ENCODE data around the gene PTPRM.

The PTPRM gene

DNA sequence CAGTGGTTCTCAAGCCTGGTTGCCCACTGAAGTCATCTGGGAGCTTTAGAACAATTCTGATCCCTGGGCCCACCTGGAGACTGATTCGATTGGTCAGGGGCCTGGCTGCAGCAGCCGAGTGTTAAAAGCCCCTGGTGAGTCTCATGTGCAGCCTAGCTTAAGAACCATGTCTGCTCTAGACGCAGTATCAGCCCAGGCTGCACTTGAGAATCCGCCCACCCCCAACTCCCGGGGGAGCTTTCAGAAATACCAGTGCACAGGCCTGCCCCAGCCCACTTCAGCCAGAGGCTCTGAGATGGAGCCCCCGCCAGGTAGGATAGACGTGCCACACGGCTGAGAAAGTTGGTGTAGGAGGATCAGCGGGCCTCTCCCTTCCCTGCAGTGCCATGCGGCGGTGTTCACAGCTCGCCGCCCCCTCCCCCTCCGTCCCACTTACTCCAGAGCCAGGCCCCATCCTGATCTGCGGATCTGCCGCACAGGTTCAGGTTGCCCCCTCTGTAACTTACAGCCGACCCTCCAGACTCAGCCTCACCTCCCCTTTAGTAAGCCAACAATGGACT is 833.2 kb downstream of the PTPRM start:
- Histone ChIP-seq H3K36me3 (ENCODE audit: insufficient read depth, low read length) (no peaks in the 10 kb centered on the region), H3K9ac (ENCODE audit: low read depth, low read length) (no peak overlapping the region), H3K4me1 (ENCODE audit: insufficient read depth, low read length) (peaks cover 7% of the 10 kb centered on the region), H3K9me3 (ENCODE audit: control insufficient read depth, insufficient read depth, low read length) (no peaks in the 10 kb centered on the region; the same call in 1 of the 2 replicates)

DNA sequence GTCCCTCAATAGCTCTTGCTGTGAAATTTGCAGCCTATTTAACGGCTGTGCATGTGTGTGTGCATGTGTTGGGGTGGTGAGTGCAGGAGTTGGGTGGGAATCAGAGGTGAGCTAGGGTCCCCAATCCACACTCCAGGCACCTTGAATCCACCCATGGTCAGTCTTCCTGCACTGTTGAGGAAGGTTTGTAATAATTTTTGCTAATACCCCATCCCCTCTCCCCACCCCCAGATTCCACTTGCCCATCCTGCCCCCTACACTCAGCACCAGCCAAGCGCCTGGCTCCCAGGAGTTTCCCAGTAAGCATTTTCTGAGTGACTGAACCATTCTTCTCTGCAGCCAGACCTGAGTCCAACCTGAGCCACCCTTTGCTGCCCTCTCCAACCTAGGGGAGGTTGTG is 833.7 kb downstream of the PTPRM start:
- peaks cover 7% of the 10 kb centered on the region for H3K4me1 ChIP-seq (ENCODE audit: insufficient read depth, low read length)
- no peaks in the 10 kb centered on the region for H3K36me3 ChIP-seq (ENCODE audit: insufficient read depth, low read length)
- no peaks in the 10 kb centered on the region; the same call in 1 of the 2 replicates for H3K9me3 ChIP-seq (ENCODE audit: control insufficient read depth, insufficient read depth, low read length)
- H3K9ac ChIP-seq (ENCODE audit: low read depth, low read length) = no peak overlapping the region

DNA sequence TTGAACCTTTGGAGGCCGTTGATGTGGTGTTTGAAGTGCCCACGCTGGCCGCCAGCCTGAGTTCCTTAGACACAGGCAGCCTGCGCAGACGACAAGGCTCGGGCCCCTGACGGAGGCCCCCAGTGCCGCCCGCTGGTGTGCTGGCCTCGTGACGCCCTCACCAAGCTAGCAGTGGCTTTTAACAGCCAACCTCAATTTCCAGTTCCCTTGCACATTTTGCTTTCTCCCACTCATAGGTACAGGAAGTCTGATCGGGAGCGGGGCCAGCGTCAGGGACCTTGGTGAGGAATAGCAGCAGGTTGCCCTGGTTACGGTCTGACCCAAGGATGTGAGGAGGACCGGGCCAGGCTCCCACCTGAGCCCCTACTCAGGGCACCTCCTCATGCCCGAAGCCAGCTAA is 834.5 kb downstream of the PTPRM start:
- Histone ChIP-seq H3K4me1 (ENCODE audit: insufficient read depth, low read length) (peaks cover 7% of the 10 kb centered on the region), H3K9me3 (ENCODE audit: control insufficient read depth, insufficient read depth, low read length) (no peaks in the 10 kb centered on the region; the same call in 1 of the 2 replicates), H3K36me3 (ENCODE audit: insufficient read depth, low read length) (no peaks in the 10 kb centered on the region), H3K9ac (ENCODE audit: low read depth, low read length) (no peak overlapping the region)

DNA sequence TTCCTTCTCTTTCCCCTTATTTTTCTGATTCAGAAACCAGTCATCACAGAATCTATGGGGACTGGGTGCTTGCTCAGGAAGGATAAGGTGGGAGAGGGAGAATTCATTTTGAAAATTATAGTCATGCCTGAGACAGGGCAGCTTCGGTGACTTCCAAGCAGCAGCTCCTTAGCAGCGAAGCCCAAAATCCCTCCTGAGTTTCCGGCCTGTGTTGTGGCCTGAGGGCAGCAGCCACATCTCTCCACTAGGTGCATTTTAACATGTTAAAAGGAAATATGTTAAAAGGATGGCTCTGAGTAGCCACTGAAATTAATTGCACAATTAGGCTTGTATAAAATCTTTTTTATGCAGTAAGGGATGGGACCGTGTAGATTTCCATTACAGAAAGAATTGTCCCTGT is 835.1 kb downstream of the PTPRM start:
- no peak overlapping the region for H3K9ac ChIP-seq (ENCODE audit: low read depth, low read length)
- no peaks in the 10 kb centered on the region for H3K36me3 ChIP-seq (ENCODE audit: insufficient read depth, low read length)
- H3K9me3 ChIP-seq (ENCODE audit: control insufficient read depth, insufficient read depth, low read length) = no peaks in the 10 kb centered on the region; the same call in 1 of the 2 replicates

DNA sequence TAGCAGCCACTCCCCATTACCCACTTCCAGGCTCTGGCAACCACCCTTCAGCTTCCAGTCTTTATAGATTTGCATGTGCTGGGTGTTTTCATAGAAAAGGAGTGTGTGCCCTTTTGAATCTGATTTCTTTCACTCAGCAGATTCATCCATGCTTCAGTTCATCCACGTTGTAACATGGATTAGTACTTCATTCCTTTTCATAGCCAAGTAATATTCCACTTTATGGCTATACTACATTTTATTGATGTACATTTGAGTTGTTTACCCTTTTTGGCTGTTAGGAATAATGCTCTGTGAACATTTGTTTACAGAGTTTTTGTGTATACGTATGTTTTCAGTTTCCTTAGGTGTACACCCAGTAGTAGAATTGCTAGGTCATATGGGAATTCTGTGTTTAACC is 836.6 kb downstream of the PTPRM start:
- Histone ChIP-seq H3K9me3 (ENCODE audit: control insufficient read depth, insufficient read depth, low read length) (no peaks in the 10 kb centered on the region; the same call in 1 of the 2 replicates), H3K9ac (ENCODE audit: low read depth, low read length) (no peak overlapping the region)

More for the DNA sequence above, 835.1 kb downstream of the PTPRM start:
- peaks cover 7% of the 10 kb centered on the region for H3K4me1 ChIP-seq (ENCODE audit: insufficient read depth, low read length)

DNA sequence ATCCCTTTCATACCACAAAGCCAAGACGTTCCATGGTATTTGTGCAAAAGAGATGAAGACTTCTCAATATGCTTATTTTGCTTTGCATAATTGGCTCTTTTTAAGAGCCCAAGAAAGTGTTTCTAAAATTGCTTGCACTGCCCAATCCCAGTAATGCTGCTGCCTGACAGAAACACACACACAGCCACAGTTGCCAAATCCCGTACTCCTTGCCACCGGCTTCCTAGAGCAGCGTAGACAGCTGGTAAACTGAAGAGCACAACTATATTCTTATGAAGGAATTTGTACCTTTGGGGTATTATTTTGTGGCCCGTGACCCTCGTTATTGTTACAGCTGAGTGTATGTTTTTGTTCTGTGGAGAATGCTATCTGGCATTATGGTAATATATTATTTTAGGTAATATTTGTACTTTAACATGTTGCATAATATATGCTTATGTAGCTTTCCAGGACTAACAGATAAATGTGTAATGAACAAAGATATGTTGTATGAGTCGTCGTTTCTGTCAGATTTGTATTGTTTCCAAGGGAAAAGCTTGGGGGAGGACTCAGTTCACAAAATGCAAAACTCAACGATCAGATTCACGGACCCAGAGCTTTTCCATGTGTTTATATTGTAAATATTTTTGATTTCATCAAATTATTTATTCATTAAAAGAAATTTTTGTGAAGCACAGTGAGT is 839.2 kb downstream of the PTPRM start:
- Histone ChIP-seq H3K36me3 (ENCODE audit: insufficient read depth, low read length) (no peaks in the 10 kb centered on the region), H3K9me3 (ENCODE audit: control insufficient read depth, insufficient read depth, low read length) (peaks cover 5% of the 10 kb centered on the region), H3K4me1 (ENCODE audit: insufficient read depth, low read length) (peaks cover 7% of the 10 kb centered on the region), H3K9ac (ENCODE audit: low read depth, low read length) (no peak overlapping the region)

More for the DNA sequence above, 836.6 kb downstream of the PTPRM start:
- Histone ChIP-seq H3K36me3 (ENCODE audit: insufficient read depth, low read length) (no peaks in the 10 kb centered on the region), H3K4me1 (ENCODE audit: insufficient read depth, low read length) (peaks cover 7% of the 10 kb centered on the region)

DNA sequence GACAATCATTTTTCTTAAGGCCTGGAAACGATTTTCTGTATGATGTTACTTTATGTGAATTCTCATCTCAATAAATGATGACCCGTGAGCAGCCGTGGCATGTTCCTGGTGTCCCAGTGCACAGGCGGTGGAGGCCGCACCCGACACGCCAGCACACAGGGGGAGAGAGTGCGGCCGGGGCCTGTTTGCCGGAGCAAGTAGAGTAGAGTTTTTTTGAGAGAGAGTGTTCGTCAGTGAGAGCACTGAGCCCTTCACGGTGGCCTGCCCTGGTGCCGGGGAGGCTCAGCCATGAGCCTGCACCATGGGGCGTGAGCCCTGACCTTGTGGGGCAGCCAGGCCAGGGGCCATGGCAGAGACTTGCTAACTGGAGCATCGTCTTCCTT is 839.7 kb downstream of the PTPRM start:
- Histone ChIP-seq H3K9me3 (ENCODE audit: control insufficient read depth, insufficient read depth, low read length) (peaks cover 5% of the 10 kb centered on the region), H3K4me1 (ENCODE audit: insufficient read depth, low read length) (peaks cover 6% of the 10 kb centered on the region), H3K36me3 (ENCODE audit: insufficient read depth, low read length) (no peaks in the 10 kb centered on the region), H3K9ac (ENCODE audit: low read depth, low read length) (no peak overlapping the region)

DNA sequence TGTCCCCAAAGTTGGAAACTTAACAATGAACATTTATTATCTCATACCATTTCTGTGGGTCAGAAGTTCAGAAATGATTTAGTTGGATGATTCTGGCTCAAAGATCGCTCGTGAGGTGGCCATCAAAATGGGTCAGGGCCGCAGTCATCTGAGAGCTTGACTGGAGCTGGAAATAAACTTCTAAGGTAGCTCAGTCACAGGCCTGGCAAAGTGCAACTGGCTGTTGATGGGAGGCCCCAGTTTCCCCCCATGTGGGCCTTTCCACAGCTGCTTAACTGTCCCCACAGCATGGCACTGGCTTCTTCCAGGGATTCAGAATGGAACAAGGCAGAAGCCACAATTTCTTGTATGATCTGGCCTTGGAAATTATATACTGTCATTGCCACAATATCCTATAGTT is 842.0 kb downstream of the PTPRM start:
- Histone ChIP-seq H3K4me1 (ENCODE audit: insufficient read depth, low read length) (no peaks in the 10 kb centered on the region), H3K36me3 (ENCODE audit: insufficient read depth, low read length) (no peaks in the 10 kb centered on the region; the same call in 1 of the 2 replicates), H3K9me3 (ENCODE audit: control insufficient read depth, insufficient read depth, low read length) (peaks cover 8% of the 10 kb centered on the region; the same call in 1 of the 2 replicates), H3K9ac (ENCODE audit: low read depth, low read length) (no peak overlapping the region)

DNA sequence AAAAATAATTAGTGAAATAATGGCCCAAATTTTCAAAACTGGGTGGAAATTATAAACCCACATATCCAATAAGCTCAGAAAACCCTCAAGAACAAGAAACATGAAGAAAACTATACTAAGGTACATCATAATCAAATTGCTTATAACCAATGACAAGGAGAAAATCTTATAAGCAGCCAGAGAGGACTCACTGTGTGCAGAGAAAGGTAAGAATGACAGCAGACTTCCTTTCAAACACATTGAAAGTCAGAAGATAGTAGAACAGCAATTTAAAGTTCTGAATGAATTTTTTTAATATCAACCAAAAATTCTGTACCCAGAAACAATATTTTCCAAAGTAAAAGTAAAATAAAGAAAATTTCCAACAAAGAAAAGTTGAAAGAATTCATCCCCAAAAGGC is 844.4 kb downstream of the PTPRM start:
- no peaks in the 10 kb centered on the region for H3K4me1 ChIP-seq (ENCODE audit: insufficient read depth, low read length)
- no peaks in the 10 kb centered on the region; the same call in 1 of the 2 replicates for H3K36me3 ChIP-seq (ENCODE audit: insufficient read depth, low read length)
- no peak overlapping the region for H3K9ac ChIP-seq (ENCODE audit: low read depth, low read length)
- peaks cover 8% of the 10 kb centered on the region; the same call in 1 of the 2 replicates for H3K9me3 ChIP-seq (ENCODE audit: control insufficient read depth, insufficient read depth, low read length)

DNA sequence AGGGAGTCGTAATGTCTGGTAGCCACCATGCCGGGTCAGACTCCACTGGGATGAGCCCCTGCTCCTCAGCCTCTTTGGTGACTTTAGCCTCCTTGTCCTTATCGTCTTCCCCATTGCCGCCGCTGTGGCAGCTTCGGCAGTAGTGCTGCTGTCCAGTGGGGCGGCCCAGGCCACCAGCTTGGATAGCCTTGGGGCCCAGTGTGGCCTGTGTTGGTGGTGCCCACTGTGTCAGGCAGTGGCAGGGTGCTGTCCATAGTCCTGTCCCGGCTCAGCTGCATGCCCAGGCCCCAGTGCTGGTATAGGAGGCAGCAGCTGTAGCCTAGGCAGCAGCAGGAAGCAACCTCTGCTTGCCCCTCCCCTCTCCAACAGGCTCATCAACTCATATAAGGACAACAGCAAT is 845.0 kb downstream of the PTPRM start:
- no peaks in the 10 kb centered on the region for H3K4me1 ChIP-seq (ENCODE audit: insufficient read depth, low read length)
- no peak overlapping the region for H3K9ac ChIP-seq (ENCODE audit: low read depth, low read length)
- H3K9me3 ChIP-seq (ENCODE audit: control insufficient read depth, insufficient read depth, low read length) = peaks cover 8% of the 10 kb centered on the region; the same call in 1 of the 2 replicates
- H3K36me3 ChIP-seq (ENCODE audit: insufficient read depth, low read length) = no peaks in the 10 kb centered on the region; the same call in 1 of the 2 replicates

DNA sequence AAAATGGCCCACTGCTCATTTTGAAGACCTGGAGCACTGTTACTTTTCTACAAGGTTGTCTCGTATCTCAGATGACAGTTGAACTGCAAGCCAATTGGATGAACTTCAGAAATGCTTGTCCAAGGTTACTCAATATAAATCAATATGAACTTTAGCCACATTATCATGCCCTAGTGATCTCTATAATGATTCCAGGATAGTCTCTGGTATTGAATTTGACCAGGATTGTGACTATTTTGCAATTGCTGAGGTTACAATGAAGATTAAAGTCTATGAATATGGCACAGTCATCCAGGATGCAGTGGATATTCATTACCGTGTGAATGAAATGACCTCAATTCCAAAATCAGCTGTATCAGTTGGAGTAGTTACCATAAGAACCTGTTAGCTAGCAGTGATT is 846.1 kb downstream of the PTPRM start:
- no peak overlapping the region for H3K9ac ChIP-seq (ENCODE audit: low read depth, low read length)
- no peaks in the 10 kb centered on the region for H3K4me1 ChIP-seq (ENCODE audit: insufficient read depth, low read length)
- no peaks in the 10 kb centered on the region; the same call in 1 of the 2 replicates for H3K36me3 ChIP-seq (ENCODE audit: insufficient read depth, low read length)
- peaks cover 8% of the 10 kb centered on the region; the same call in 1 of the 2 replicates for H3K9me3 ChIP-seq (ENCODE audit: control insufficient read depth, insufficient read depth, low read length)

DNA sequence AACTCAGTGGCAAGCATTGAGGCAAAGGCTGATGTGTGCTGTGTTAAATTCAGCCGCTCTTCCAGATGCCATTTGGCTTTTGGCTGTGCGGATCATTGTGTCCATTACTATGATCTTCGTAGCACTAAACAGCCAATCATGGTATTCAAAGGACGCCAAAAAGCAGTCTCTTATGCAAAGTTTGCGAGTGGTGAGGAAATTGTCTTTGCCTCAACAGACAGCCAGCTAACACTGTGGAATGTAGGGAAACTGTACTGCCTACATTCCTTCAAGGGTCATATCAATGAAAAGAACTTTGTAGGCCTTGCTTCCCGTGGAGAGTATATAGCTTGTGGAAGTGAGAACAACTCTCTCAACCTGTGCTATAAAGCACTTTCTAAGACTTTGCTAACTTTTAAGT is 846.6 kb downstream of the PTPRM start:
- no peak overlapping the region for H3K9ac ChIP-seq (ENCODE audit: low read depth, low read length)
- H3K9me3 ChIP-seq (ENCODE audit: control insufficient read depth, insufficient read depth, low read length) = peaks cover 8% of the 10 kb centered on the region; the same call in 1 of the 2 replicates
- no peaks in the 10 kb centered on the region for H3K4me1 ChIP-seq (ENCODE audit: insufficient read depth, low read length)
- no peaks in the 10 kb centered on the region; the same call in 1 of the 2 replicates for H3K36me3 ChIP-seq (ENCODE audit: insufficient read depth, low read length)

DNA sequence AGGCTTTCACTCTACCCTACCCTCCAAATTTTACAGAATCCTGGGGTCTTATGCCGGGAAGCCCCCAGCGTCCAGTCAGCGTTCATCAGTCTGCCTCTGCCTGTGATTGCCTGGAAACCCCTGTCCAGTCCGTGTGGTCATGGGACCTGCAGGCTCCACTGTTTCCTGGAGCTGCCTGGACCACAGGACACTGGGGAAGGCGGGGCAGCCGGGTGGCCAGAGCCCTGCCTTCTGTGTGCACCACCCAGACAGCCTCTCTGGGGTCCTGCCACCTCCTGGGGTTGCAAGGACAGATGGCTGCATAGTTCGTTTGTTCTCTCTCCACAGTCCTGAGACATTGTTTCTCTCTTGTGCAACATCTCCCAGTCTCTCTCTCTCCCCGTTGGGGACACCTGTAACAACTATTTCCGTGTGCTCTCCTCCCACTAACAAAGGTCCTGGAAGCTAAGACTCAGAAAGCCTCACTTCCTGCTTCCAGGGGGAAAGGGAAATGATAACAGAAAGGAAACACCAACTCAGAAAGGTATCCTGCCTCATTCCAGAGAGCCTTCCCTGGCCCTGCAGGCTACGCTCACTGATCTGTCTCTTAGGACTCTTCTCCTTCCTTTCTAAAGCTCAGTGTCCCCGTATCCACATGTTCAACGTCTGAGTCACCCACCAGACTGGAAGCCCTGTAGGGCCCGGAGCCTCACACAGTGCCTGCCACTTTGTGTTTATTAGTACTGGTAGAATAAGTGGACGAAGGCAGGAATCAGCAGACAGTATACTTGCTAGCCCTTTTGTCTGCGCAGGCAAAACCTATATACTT is 849.3 kb downstream of the PTPRM start:
- no peaks in the 10 kb centered on the region; the same call in 1 of the 2 replicates for H3K36me3 ChIP-seq (ENCODE audit: insufficient read depth, low read length)
- peaks cover 4% of the 10 kb centered on the region; the same call in 1 of the 2 replicates for H3K9me3 ChIP-seq (ENCODE audit: control insufficient read depth, insufficient read depth, low read length)
- no peaks in the 10 kb centered on the region for H3K4me1 ChIP-seq (ENCODE audit: insufficient read depth, low read length)
- H3K9ac ChIP-seq (ENCODE audit: low read depth, low read length) = no peak overlapping the region

DNA sequence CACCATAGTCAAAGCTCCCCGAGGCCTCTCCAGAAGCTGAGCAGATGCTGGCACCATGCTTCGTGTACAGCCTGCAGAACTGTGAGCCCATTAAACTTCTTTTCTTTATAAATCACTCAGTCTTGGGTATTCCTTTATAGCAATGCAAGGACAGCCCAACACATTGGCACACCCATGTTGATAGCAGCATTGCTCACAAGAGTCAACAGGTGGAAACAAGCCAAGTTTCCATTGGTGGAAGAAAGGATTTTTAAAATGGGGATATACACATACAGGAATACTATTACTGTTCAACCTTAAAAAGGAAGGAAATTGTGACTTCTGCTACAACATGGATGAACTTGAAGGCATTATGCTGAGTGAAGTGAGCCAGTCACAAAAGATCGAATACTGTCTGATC is 855.3 kb downstream of the PTPRM start:
- Histone ChIP-seq H3K4me1 (ENCODE audit: insufficient read depth, low read length) (peaks cover 15% of the 10 kb centered on the region), H3K9me3 (ENCODE audit: control insufficient read depth, insufficient read depth, low read length) (no peaks in the 10 kb centered on the region), H3K36me3 (ENCODE audit: insufficient read depth, low read length) (no peaks in the 10 kb centered on the region), H3K9ac (ENCODE audit: low read depth, low read length) (no peak overlapping the region)

Data from ES-I3 (cell line).